Gastrocnemius medialis (tissue), 4 donors: Measurements from ENCODE around the gene ECE1. TPM values are rescaled to one million over a fixed set of nuclear protein-coding genes. Genes with fewer than 3 reads are reported as not detected.

Experiments
- ATAC-seq, 2 donors: fragments of 150-250 bp; one replicate each; pipeline ENCODE4 v1.9.1; 2016
- DNase-seq, 2 donors: peaks; one replicate each; pipeline ENCODE4 v3.0.0-alpha.2; 2019
- H3K27ac ChIP-seq, 4 donors: fragments of 200-600 bp; sonication (generic); 1 replicate in 1 of 4; 2 replicates in 3 of 4; pipeline ENCODE4 v1.5.1; 2016 to 2018; ENCODE audit warnings: mild to moderate bottlenecking in 2 of 4, moderate library complexity in 1 of 4
- H3K27me3 ChIP-seq, 3 donors: fragments of 200-600 bp; sonication (generic) in 2 of 3; 1 replicate in 1 of 3; 2 replicates in 2 of 3; pipeline versions ENCODE4 v1.5.1 to v1.6.0; 2016 to 2019; ENCODE audit warnings: mild to moderate bottlenecking in 1 of 3, moderate library complexity in 1 of 3
- H3K36me3 ChIP-seq, 2 donors: fragments of 200-600 bp; sonication (generic) in 1 of 2; one replicate each; pipeline ENCODE4 v1.5.1; 2017 to 2018
- H3K4me1 ChIP-seq, 2 donors: fragments of 200-600 bp; sonication (generic) in 1 of 2; one replicate each; pipeline ENCODE4 v1.5.1; 2016 to 2017; ENCODE audit warnings: mild to moderate bottlenecking in 2 of 2
- H3K4me3 ChIP-seq, 4 donors: fragments of 200-600 bp; sonication (generic) in 3 of 4; 1 replicate in 1 of 4; 2 replicates in 3 of 4; pipeline ENCODE4 v1.5.1; 2016 to 2019; ENCODE audit warnings: mild to moderate bottlenecking in 2 of 4
- H3K9me3 ChIP-seq, 3 donors: fragments of 200-600 bp; sonication (generic) in 2 of 3; 1 replicate in 1 of 3; 2 replicates in 2 of 3; pipeline ENCODE4 v1.5.1; 2016 to 2019
- CTCF ChIP-seq, 5 experiments: fragments of 450-650 bp in 3 of 5; fragments of 200-600 bp in 2 of 5; sonication (generic) in 2 of 5; IDR thresholded peaks in 4 of 5; conservative IDR thresholded peaks in 1 of 5; 1 replicate in 4 of 5; 2 replicates in 1 of 5; pipeline ENCODE4 v1.5.1; 2016 to 2019; ENCODE audit warnings: antibody characterized with exemption in 5 of 5, mild to moderate bottlenecking in 3 of 5, moderate library complexity in 3 of 5
- POLR2A ChIP-seq, 2 donors: fragments of 450-650 bp; IDR thresholded peaks; one replicate each; pipeline ENCODE4 v1.6.1; 2017; ENCODE audit warnings: antibody characterized with exemption in 2 of 2, mild to moderate bottlenecking in 2 of 2, moderate library complexity in 2 of 2
- in situ Hi-C, 4 donors: fragments of 200-750 bp; cut with MboI; loops; one replicate each; pipeline versions ENCODE4 v1.15.0 to v1.8.0; 2017; ENCODE audit warnings: low sequenced_read_pairs in 4 of 4
- intact Hi-C: fragments of 100-400 bp; cut with DNase I; formaldehyde crosslinking; loops from one replicate; pipeline ENCODE4 v1.15.1; 2023; ENCODE audit warnings: low total_unique reads
- total RNA-seq, 4 donors: library from RNA; depleted of rRNA; stranded (reverse); fragments of >200 nt; gene quantifications; one replicate each; pipeline versions ENCODE4 v1.1.0 to v1.2.3, GENCODE V29; 2016

Gene ECE1
- total RNA-seq, 4 donors from 2014 or later: 17.1 to 39.9 (median 26.7) TPM

GRCh38 chr1:21168444-21168843, 121.8 kb downstream of the ECE1 start:
- Histone ChIP-seq H3K4me3 (no peak overlapping the region), H3K27ac (no peak overlapping the region), H3K4me1 (peaks cover 38 to 46% of the 10 kb centered on the region in 2 donors), H3K9me3 (no peaks in the 10 kb centered on the region), H3K36me3 (peaks cover 0 to 6% of the 10 kb centered on the region in 2 donors), H3K27me3 (no peaks in the 10 kb centered on the region)
- intact Hi-C loops: no loop called here
- ATAC-seq (no peak), DNase-seq (no peak)
- in situ Hi-C loops: no loop called here
- TF ChIP-seq CTCF (IDR thresholded peaks at IDR 0.05 in 4 of 5, conservative IDR thresholded peaks at IDR 0.05 in 1 of 5) (no peak), POLR2A (IDR thresholded peaks at IDR 0.05) (no peak)

Other genes starting within 250 kb of the ECE1 start
- 10 to 100 TPM; 42.1 to 63.2 (median 43.5) TPM for gene EIF4G3, start 113.6 kb downstream of the ECE1 start, total RNA-seq
- gene NBPF3, start 149.7 kb upstream of the ECE1 start, total RNA-seq: 1 to 10 TPM in 2 of 4 donors, under 1 TPM in 2; 0.73 to 2.1 (median 1.3) TPM
- 1 to 10 TPM in 3 of 4 donors, under 1 TPM in 1; 0.90 to 3.6 (median 2.2) TPM for gene ALPL, start 219.0 kb upstream of the ECE1 start, total RNA-seq